ENCODE measurements around the gene GAREM1. TPM values are rescaled to one million over a fixed set of nuclear protein-coding genes. Genes with fewer than 3 reads are reported as not detected.

Gene GAREM1
- total and polyA plus RNA-seq, 2 of the 8 experiments (the other 6 are each of a cell fraction or from before 2014, with no cell fraction given), result 3.6 to 9.2 TPM

GRCh38 chr18:32219431-32220018 is 251.2 kb downstream of the GAREM1 start (continued):
- TF ChIP-seq CHD7 (IDR thresholded peaks at IDR 0.05; ENCODE audit: insufficient replicate concordance, low read length) (no peak), CBX5 (IDR thresholded peaks at IDR 0.05; ENCODE audit: low read depth, low read length) (no peak), BACH1 (IDR thresholded peaks at IDR 0.05; ENCODE audit: low read length) (no peak), POLR2A (IDR thresholded peaks at IDR 0.05; ENCODE audit: control extremely low read depth in 1 of 2, low read depth in 2 of 2, low read length in 2 of 2) (no peak), JUND (IDR thresholded peaks at IDR 0.05; ENCODE audit: low read length) (no peak), ASH2L (IDR thresholded peaks at IDR 0.05; ENCODE audit: low read length) (no peak), RXRA (IDR thresholded peaks at IDR 0.05; ENCODE audit: insufficient read depth, low read depth, low read length) (no peak), BRCA1 (IDR thresholded peaks at IDR 0.05; ENCODE audit: low read depth, low read length) (no peak), RAD21 (IDR thresholded peaks at IDR 0.05 in 1 of 2, conservative IDR thresholded peaks at IDR 0.05 in 1 of 2; ENCODE audit: low read depth in 2 of 2, low read length in 2 of 2) (no peak), TBP (IDR thresholded peaks at IDR 0.05; ENCODE audit: low read depth, low read length) (no peak), KDM5A (IDR thresholded peaks at IDR 0.05; ENCODE audit: low read length) (no peak), CTBP2 (IDR thresholded peaks at IDR 0.05; ENCODE audit: borderline replicate concordance, insufficient read depth, insufficient read length, low read length) (no peak)

All from H1 (cell line).